ENCODE measurements around the gene TMEM134. TPM values are rescaled to one million over a fixed set of nuclear protein-coding genes. Genes with fewer than 3 reads are reported as not detected.
"Not testable (repeated sequence)": the region's sequence is repeated elsewhere in the genome, so short reads cannot be mapped to it uniquely, and the experiment has no call there.

Gene TMEM134
- polyA plus RNA-seq, 1 experiment: 14.7 TPM

DNA sequence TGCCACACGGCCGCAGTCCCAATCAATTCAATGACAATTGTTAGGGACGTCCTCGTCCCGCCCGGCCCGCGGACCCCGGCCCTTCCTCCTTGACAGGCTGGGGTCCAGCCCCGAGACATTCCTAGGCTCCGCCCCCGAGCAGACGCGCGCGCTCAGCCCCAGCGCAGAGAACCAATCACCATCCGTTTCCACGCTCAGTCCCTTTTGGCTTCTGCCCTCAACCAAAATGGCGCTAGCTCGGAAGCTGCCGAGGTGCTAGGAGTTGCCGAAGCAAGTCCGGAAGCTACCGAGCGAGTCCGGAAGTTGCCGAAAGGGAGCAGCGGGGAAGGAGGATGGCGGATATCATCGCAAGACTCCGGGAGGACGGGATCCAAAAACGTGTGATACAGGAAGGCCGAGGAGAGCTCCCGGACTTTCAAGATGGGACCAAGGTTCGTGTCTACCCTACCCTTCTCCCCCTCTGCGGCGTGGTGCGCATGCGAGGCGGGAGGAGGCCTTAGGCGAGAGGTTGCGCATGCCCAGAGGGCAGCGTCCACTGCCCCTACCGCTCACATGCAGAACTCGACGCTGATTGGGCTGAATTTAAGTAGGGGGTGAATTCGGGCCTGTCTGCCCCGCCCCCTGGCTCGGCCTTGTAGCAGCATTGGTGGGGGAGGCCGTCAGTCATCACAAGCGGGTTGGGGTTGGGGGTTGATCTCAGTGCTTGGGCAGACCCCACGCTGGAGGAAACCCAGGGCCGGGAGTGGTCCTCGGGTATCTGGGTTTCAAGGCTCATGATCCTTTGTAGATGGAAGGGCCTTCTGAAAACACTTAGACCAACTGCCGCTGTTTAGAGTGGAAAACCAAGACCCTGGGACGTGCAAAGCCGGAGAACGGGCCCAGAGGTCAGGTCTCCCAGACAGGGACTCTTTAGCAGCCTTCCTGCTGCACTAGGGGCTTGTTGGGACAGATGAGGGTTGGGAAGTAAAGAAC, 14.1 kb upstream of the TMEM134 start, which contains the start of gene AIP:
Gene AIP (plus strand): TSS at position 200 of the 972 bp plus-strand sequence. CDS start 133 bp downstream, at position 333.
- ChIA-PET CTCF (interaction anchor here (1.2 kb wide), 1 partner anchor 81 kb away, joined by 8 read pairs; the partner anchor contains the start of gene PPP1CA), POLR2A (interaction anchor here (0.5 to 1.0 kb wide), 8 partner anchors 8 to 110 kb away, joined by 3 to 5 read pairs (median 3); partner anchors contain the start of genes CLCF1 and RPS6KB2)
- peaks cover 6% of the 10 kb centered on the region for H3K9me3 ChIP-seq (ENCODE audit: control insufficient read depth, insufficient read depth, low read length)
- H3K27ac ChIP-seq (ENCODE audit: low read depth, low read length): peak within 1 kb of the TSS; percentile 70
- DNase-seq (ENCODE audit: low read depth, low spot score): peak; percentile 94
- no peaks in the 10 kb centered on the region for H3K27me3 ChIP-seq (ENCODE audit: control insufficient read depth, insufficient read depth, low read length)
- TF ChIP-seq CTCF (IDR thresholded peaks at IDR 0.05; ENCODE audit: low read depth, low read length): peak; percentile 29; the same call in 1 of the 2 replicates
- peak within 1 kb of the TSS; percentile 78 for H3K4me3 ChIP-seq (ENCODE audit: low read depth, low read length)

DNA sequence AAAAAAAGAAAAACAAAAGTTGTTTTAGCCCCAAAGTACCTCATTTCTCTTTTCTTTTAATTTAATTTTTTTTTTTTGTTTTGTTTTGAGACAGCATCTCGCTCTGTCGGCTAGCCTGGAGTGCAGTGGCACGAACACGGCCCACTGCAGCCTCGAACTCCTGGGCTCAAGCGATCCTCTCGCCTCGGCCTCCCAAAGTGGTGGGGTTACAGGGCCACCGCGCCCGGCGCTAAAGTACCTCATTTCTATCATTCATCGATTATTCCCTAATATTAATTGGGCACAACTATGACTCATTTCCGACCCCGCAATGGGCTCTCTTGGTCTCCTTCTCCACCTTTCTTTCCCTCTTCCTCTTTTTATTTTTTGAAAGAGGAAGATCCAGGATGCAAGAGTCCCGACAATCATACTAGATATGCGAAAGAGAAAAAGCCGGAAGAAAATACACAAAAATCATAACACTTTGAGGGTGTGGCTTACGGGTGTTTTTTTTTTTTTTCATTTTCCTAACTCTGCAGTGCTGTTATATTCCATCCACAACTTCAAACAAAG, 13.3 kb upstream of the TMEM134 start:
- ChIA-PET POLR2A (interaction anchor here (0.5 to 1.0 kb wide), 8 partner anchors 7 to 109 kb away, joined by 3 to 5 read pairs (median 3); partner anchors contain the start of genes CLCF1 and RPS6KB2), CTCF (interaction anchor here (1.0 to 1.2 kb wide), 2 partner anchors 80 kb away, joined by 5 to 8 read pairs; partner anchors contain the start of gene PPP1CA)
- Histone ChIP-seq H3K4me3 (ENCODE audit: low read depth, low read length) (peak overlapping the region; percentile 78), H3K27me3 (ENCODE audit: control insufficient read depth, insufficient read depth, low read length) (no peaks in the 10 kb centered on the region), H3K9me3 (ENCODE audit: control insufficient read depth, insufficient read depth, low read length) (peaks cover 6% of the 10 kb centered on the region), H3K27ac (ENCODE audit: low read depth, low read length) (no peak overlapping the region)
- DNase-seq (ENCODE audit: low read depth, low spot score): no peak
- TF ChIP-seq CTCF (IDR thresholded peaks at IDR 0.05; ENCODE audit: low read depth, low read length): no peak

- H3K9me3 ChIP-seq (ENCODE audit: control insufficient read depth, insufficient read depth, low read length); H3K27ac ChIP-seq (ENCODE audit: low read depth, low read length); H3K4me3 ChIP-seq (ENCODE audit: low read depth, low read length); DNase-seq (ENCODE audit: low read depth, low spot score); POLR2A ChIA-PET; H3K27me3 ChIP-seq (ENCODE audit: control insufficient read depth, insufficient read depth, low read length): not testable (repeated sequence)
- CTCF ChIA-PET: interaction anchor here (2.1 kb wide), 1 partner anchor 76 kb away, joined by 8 read pairs; the partner anchor contains the start of gene PPP1CA
Observed at GRCh38 chr11:67477344-67478050, 8.4 kb upstream of the TMEM134 start.

DNA sequence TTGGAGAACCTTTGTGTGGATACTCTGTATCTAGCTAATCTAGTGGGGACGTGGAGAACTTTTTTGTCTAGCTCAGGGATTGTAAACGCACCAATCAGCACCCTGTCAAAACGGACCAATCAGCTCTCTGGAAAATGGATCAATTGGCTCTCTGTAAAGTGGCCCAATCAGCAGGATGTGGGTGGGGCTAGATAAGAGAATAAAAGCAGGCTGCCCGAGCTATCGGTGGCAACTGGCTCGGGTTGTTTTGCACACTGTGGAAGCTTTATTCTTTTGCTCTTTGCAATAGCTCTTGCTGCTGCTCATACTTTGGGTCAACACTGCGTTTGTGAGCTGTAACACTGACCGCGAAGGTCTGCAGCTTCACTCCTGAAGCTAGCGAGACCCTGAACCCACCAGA, 7.6 kb upstream of the TMEM134 start:
- H3K4me3 ChIP-seq (ENCODE audit: low read depth, low read length); H3K27me3 ChIP-seq (ENCODE audit: control insufficient read depth, insufficient read depth, low read length); H3K27ac ChIP-seq (ENCODE audit: low read depth, low read length); POLR2A ChIA-PET; H3K9me3 ChIP-seq (ENCODE audit: control insufficient read depth, insufficient read depth, low read length); DNase-seq (ENCODE audit: low read depth, low spot score): not testable (repeated sequence)
- CTCF ChIA-PET: interaction anchor here (2.1 kb wide), 1 partner anchor 75 kb away, joined by 8 read pairs; the partner anchor contains the start of gene PPP1CA

DNA sequence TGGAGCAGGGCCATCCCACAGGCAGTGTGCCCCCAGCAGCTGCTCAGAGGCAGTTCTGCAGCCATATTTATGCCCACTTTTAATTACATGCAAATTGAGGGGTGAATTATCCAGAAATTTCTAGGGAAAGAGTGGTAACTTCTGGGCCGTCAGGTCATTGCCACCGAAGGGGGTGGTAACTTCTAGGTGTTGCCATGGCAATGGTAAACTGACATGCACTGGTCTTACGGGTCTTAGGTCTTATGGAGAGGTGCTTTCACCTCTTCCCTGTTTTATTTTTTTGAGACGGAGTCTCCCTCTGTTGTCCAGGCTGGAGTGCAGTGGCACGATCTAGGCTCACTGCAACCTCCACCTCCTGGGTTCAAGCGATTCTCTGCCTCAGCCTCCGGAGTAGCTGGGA, 3.8 kb upstream of the TMEM134 start:
- CTCF ChIA-PET: no interaction called here
- no peak for DNase-seq (ENCODE audit: low read depth, low spot score)
- Histone ChIP-seq H3K27ac (ENCODE audit: low read depth, low read length) (no peak overlapping the region), H3K27me3 (ENCODE audit: control insufficient read depth, insufficient read depth, low read length) (peaks cover 4% of the 10 kb centered on the region), H3K9me3 (ENCODE audit: control insufficient read depth, insufficient read depth, low read length) (peaks cover 2% of the 10 kb centered on the region; the same call in 1 of the 2 replicates), H3K4me3 (ENCODE audit: low read depth, low read length) (no peak overlapping the region)
- POLR2A ChIA-PET: no interaction called here
- no peak for TF ChIP-seq CTCF (IDR thresholded peaks at IDR 0.05; ENCODE audit: low read depth, low read length)
